Subcutaneous abdominal adipose tissue (tissue), 5 donors: Measurements from ENCODE around the gene SUV39H1.

ENCODE experiments used
- H3K27ac ChIP-seq: one replicate; pipeline ENCODE4 v1.7.0; 2013; ENCODE audit warnings: low read depth, mild to moderate bottlenecking, inconsistent platforms, low read length, moderate library complexity
- H3K27me3 ChIP-seq, 5 donors: one replicate each; pipeline ENCODE4 v1.7.0; 2013; ENCODE audit warnings: low read length in 5 of 5, inconsistent platforms in 1 of 5; ENCODE audit not compliant: control insufficient read depth in 5 of 5, insufficient read depth in 4 of 5
- H3K36me3 ChIP-seq, 5 donors: one replicate each; pipeline ENCODE4 v1.7.0; 2013; ENCODE audit warnings: low read length in 5 of 5; ENCODE audit not compliant: control insufficient read depth in 5 of 5, insufficient read depth in 5 of 5
- H3K4me1 ChIP-seq, 5 donors: one replicate each; pipeline ENCODE4 v1.7.0; 2013; ENCODE audit warnings: low read length in 5 of 5, mild to moderate bottlenecking in 3 of 5, moderate library complexity in 1 of 5; ENCODE audit not compliant: control insufficient read depth in 5 of 5, insufficient read depth in 5 of 5
- H3K4me3 ChIP-seq, 5 donors: one replicate each; pipeline ENCODE4 v1.7.0; 2013; ENCODE audit warnings: low read length in 5 of 5, low read depth in 1 of 5
- H3K9ac ChIP-seq, 5 donors: one replicate each; pipeline ENCODE4 v1.7.0; 2013; ENCODE audit warnings: low read length in 5 of 5, mild to moderate bottlenecking in 4 of 5, moderate library complexity in 3 of 5
- H3K9me3 ChIP-seq, 5 donors: one replicate each; pipeline ENCODE4 v1.7.0; 2013; ENCODE audit warnings: low read length in 5 of 5; ENCODE audit not compliant: control insufficient read depth in 5 of 5
- donor health status: healthy.
- donor health status: healthy.
- donor health status: healthy.
- donor health status: healthy.
- donor health status: healthy.

The SUV39H1 gene

DNA sequence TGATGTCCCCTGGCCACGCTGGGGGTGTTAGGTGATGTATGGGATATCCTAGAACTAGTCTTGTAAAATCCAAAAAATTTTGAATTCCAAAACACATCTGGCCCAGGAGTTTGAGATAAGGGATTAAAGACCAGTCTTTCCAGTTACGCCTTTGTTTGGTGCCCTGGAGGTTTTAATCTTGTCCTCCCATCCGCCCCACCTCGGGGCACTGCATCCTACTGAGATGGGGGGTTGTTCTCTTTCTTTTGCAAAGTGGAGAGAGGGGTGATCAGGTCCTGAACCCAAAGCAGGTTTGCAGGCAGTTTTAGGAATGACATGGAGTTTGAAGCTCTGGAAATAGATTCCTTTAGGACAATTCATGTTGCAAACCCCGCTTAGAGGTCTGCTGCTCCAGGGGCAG is 1.8 kb downstream of the SUV39H1 start:
- peaks cover 0 to 7% (median 3%) of the 10 kb centered on the region in 5 donors for H3K27me3 ChIP-seq
- no peak overlapping the region for H3K27ac ChIP-seq
- H3K9ac ChIP-seq, result no peak overlapping the region
- H3K4me1 ChIP-seq, result peaks cover 3 to 20% (median 16%) of the 10 kb centered on the region in 5 donors
- no peaks in the 10 kb centered on the region for H3K9me3 ChIP-seq
- peaks cover 0 to 43% (median 36%) of the 10 kb centered on the region in 5 donors for H3K36me3 ChIP-seq
- H3K4me3 ChIP-seq, result no peak overlapping the region

DNA sequence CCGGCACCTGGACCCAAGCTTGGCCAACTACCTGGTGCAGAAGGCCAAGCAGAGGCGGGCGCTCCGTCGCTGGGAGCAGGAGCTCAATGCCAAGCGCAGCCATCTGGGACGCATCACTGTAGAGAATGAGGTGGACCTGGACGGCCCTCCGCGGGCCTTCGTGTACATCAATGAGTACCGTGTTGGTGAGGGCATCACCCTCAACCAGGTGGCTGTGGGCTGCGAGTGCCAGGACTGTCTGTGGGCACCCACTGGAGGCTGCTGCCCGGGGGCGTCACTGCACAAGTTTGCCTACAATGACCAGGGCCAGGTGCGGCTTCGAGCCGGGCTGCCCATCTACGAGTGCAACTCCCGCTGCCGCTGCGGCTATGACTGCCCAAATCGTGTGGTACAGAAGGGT is 3.7 kb downstream of the SUV39H1 start:
- no peak overlapping the region for H3K9ac ChIP-seq
- H3K9me3 ChIP-seq, result no peaks in the 10 kb centered on the region
- peaks cover 3 to 22% (median 15%) of the 10 kb centered on the region in 5 donors for H3K4me1 ChIP-seq
- no peak overlapping the region for H3K27ac ChIP-seq
- peaks cover 0 to 44% (median 36%) of the 10 kb centered on the region in 5 donors for H3K36me3 ChIP-seq
- H3K27me3 ChIP-seq, result peaks cover 0 to 6% (median 0%) of the 10 kb centered on the region in 5 donors
- no peak overlapping the region for H3K4me3 ChIP-seq

DNA sequence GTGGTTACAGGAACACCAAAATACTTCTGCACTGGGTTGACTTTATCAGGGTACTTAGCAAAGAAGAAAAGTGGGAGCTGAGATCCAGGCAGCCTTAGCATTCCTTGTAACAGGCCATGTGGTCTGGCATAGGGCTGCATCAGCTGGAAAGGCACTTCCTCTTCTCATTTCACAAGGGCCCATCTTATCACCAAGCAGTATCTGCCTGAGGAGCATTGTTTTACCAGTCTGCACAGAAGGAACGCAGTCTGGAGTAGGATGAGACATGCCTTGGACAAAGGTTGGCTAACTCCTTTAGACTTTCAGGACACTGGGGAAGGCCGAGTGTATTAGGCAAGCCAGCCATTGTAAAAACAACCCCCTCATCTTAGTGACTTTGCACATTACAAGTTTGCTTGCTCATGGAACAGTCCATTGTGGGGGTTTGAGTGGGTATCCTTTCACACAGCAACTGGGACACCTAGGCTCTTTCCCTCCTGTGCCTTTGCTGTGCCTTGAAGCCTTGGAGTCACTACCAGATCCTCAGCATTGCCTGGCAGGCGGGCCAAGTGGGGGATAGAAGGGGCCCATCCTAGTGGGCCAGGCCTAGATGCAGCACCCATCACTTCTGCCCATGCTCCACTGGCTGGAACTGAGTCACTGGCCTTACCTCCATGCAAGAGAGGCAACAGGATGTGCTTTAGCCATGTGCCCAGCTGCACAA is 4.6 kb downstream of the SUV39H1 start:
- H3K4me1 ChIP-seq, result peaks cover 0 to 16% (median 7%) of the 10 kb centered on the region in 5 donors
- H3K27ac ChIP-seq, result no peak overlapping the region
- no peak overlapping the region for H3K9ac ChIP-seq
- peaks cover 0 to 51% (median 37%) of the 10 kb centered on the region in 5 donors for H3K36me3 ChIP-seq
- no peaks in the 10 kb centered on the region for H3K9me3 ChIP-seq
- no peak overlapping the region for H3K4me3 ChIP-seq
- peaks cover 0 to 9% (median 0%) of the 10 kb centered on the region in 5 donors for H3K27me3 ChIP-seq

DNA sequence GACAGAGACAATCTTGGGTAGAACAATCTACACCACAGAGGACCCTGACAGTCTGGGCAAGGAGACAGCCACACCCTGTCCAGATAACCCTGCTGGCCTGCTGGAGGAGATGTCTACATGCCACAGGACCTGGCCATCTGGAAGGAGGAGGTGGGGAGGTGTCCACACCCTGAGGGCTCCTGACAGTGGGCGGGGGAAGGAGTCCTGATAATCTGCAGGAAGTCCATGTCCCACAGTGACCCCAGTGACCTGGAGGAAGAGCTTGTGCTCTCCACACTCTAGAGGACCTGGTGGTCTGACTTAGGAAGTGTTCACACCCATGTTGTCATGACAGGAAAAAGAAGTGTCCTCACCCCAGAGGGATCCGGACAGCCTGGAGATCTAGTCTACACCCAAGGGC is 5.5 kb downstream of the SUV39H1 start:
- H3K4me3 ChIP-seq, result no peak overlapping the region
- peaks cover 0 to 15% (median 5%) of the 10 kb centered on the region in 5 donors for H3K4me1 ChIP-seq
- H3K27ac ChIP-seq, result no peak overlapping the region
- peaks cover 0 to 55% (median 44%) of the 10 kb centered on the region in 5 donors for H3K36me3 ChIP-seq
- H3K27me3 ChIP-seq, result peaks cover 0 to 9% (median 0%) of the 10 kb centered on the region in 5 donors
- H3K9me3 ChIP-seq, result no peaks in the 10 kb centered on the region
- H3K9ac ChIP-seq, result no peak overlapping the region

DNA sequence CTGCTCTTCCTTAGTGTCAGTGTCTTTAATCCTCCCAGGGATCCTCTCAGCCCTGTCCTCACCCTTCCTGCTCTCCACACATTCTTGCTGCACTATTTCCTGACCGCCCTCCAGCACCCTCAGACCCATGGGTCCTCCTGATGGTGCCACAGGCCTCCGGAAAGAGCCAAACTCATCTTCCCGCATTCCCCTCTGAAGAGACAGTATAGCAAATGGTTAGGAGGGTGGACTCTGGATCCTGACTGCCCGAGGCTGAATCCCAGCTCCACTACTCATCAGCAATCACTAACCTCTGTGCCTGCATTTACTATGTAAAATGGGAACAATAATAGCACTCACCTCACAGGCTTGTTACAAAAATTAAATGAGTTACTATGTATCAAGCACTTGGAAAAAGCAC is 6.2 kb downstream of the SUV39H1 start:
- Histone ChIP-seq H3K9me3 (no peaks in the 10 kb centered on the region), H3K9ac (no peak overlapping the region), H3K4me1 (peaks cover 0 to 10% (median 0%) of the 10 kb centered on the region in 5 donors), H3K4me3 (no peak overlapping the region), H3K36me3 (peaks cover 0 to 59% (median 44%) of the 10 kb centered on the region in 5 donors), H3K27ac (no peak overlapping the region), H3K27me3 (peaks cover 0 to 10% (median 3%) of the 10 kb centered on the region in 5 donors)

DNA sequence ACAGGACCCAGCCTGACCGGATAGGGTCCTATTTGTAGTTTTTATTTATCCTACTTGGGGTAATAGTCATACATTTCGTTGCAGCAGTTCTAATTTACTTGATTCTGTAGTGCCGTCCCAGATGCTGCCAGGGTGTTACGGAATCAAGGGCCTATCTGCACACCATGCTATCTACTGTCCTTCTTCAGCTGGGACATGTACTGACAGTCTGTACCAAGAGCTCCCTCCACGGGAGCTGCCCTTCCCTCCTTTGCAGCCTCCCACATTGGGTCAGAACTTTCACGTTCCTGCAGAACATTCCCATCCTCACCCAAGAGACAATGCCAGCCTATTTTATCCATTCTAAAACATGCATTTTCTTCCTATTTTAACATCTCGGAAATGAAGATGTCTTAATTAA is 6.7 kb downstream of the SUV39H1 start:
- Histone ChIP-seq H3K9me3 (no peaks in the 10 kb centered on the region), H3K27me3 (peaks cover 0 to 10% (median 4%) of the 10 kb centered on the region in 5 donors), H3K4me3 (no peak overlapping the region), H3K27ac (no peak overlapping the region), H3K4me1 (peaks cover 0 to 10% (median 0%) of the 10 kb centered on the region in 5 donors), H3K9ac (no peak overlapping the region), H3K36me3 (peaks cover 0 to 61% (median 44%) of the 10 kb centered on the region in 5 donors)

DNA sequence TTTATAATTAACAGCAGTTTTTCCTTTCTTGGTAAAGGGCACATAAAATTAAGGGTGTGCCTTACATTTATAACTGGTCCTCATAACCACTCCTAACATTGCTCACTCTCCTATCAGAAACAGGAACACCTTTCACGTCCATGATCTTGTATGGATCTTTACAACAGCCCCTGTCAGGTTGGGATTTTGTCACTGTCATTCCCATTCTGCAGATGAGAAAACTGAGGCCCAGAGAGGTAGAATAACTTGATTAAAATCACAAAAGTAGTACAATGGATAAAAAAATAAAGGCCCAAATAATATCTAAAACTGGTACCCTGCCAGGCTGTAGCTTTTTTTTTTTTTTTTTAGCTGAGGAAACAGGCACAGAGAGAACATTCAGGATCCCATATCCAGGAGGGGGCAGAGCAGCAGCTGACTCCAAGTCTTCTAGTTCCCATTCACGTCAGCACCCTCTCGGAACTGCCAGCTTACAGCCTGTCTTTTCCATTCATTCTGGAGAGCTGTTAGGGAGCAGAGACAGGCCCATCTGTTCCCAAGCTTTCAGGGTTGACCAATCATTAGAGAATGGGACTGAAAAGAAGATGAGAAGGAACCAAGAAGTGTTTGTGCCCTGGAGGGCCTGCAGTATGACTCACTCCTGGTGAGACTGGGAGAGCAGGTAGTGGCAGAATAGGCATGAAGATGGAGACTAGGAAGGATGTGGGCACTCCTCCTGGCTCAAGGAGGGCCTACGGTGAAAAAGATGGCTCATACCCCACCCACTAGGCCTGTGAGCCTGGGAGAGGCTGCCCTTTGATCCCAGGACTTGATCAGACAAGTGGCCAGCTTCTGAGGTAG is 7.3 kb downstream of the SUV39H1 start:
- peaks cover 0 to 10% (median 0%) of the 10 kb centered on the region in 5 donors for H3K4me1 ChIP-seq
- H3K9me3 ChIP-seq, result no peaks in the 10 kb centered on the region
- H3K4me3 ChIP-seq, result no peak overlapping the region
- H3K9ac ChIP-seq, result peak overlapping the region in 1 of 5 donors; percentile 43
- H3K27me3 ChIP-seq, result peaks cover 0 to 13% (median 6%) of the 10 kb centered on the region in 5 donors
- peaks cover 0 to 60% (median 46%) of the 10 kb centered on the region in 5 donors for H3K36me3 ChIP-seq
- H3K27ac ChIP-seq, result no peak overlapping the region

DNA sequence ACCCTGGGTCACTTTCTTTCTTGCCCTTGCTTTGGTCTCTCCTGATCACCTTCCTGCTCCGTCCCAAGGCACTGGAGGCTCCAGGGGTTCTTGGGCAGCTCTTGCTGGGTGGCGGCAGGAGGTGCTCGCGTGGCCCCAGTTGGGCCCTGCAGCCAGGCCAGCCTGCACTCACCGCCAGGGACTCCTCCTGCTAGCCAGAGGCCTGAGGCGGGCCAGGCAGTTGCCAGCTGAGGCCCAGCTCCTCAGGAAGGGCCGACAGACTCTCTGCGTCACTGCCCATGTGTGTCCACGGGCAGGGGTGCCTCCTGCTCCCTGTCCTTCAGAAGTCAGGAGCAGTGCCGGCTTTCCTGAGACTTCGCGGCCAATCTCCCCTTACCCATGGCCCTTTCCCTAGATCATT is 9.3 kb downstream of the SUV39H1 start:
- peaks cover 0 to 15% (median 9%) of the 10 kb centered on the region in 5 donors for H3K27me3 ChIP-seq
- H3K9ac ChIP-seq, result no peak overlapping the region
- peaks cover 0 to 42% (median 31%) of the 10 kb centered on the region in 5 donors for H3K36me3 ChIP-seq
- H3K4me1 ChIP-seq, result peaks cover 0 to 10% (median 0%) of the 10 kb centered on the region in 5 donors
- no peaks in the 10 kb centered on the region for H3K9me3 ChIP-seq
- no peak overlapping the region for H3K27ac ChIP-seq
- H3K4me3 ChIP-seq, result no peak overlapping the region

DNA sequence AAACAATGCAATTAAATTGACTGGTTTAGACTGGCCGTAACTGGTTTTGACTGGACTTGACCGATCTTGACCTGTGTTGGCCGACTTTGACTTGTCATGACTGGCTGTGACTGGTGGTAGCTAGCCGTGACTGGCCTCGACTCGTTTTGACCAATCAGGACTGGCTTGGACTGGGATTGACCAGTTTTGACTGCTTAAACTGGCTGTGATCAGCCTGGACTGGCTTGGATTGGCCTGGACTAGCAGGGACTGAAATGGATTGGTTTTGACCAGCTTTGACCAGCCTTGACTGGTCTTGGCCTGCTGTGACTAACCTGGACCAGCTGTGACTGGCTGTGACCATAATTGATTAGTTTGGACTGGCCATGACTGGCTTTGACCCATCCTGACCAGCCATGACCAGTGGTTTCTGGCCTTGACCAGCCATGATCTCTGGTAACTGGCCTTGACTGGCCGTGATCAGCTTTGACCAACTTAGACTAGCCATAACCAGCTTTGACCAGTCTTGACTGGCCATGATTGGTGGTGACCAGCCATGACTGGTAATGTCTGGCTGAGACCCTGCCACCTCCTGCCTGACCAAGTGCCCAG is 13.1 kb downstream of the SUV39H1 start:
- no peak overlapping the region for H3K9ac ChIP-seq
- peaks cover 0 to 17% (median 9%) of the 10 kb centered on the region in 5 donors for H3K36me3 ChIP-seq
- H3K27me3 ChIP-seq, result peaks cover 0 to 12% (median 8%) of the 10 kb centered on the region in 5 donors
- H3K4me3 ChIP-seq, result no peak overlapping the region
- peaks cover 0 to 22% (median 5%) of the 10 kb centered on the region in 5 donors for H3K4me1 ChIP-seq
- no peak overlapping the region for H3K27ac ChIP-seq
- no peaks in the 10 kb centered on the region for H3K9me3 ChIP-seq
